Ishikawa (cell line): ENCODE results near the gene TSPEAR.

Source experiments
- CREB1 ChIP-seq: IDR thresholded peaks from 2 replicates; pipeline ENCODE4 v1.6.1; 2012; ENCODE audit warnings: low read depth
- TAF1 ChIP-seq: IDR thresholded peaks from 2 replicates; pipeline ENCODE4 v1.6.1; 2012; ENCODE audit warnings: low read depth, mild to moderate bottlenecking
- TCF12 ChIP-seq: IDR thresholded peaks from 2 replicates; pipeline ENCODE4 v1.6.1; 2012; ENCODE audit warnings: low read depth
- TF ChIP-seq, protein P1 (sequence below): IDR thresholded peaks from 2 replicates; pipeline ENCODE4 v1.6.1; 2012

DNA sequence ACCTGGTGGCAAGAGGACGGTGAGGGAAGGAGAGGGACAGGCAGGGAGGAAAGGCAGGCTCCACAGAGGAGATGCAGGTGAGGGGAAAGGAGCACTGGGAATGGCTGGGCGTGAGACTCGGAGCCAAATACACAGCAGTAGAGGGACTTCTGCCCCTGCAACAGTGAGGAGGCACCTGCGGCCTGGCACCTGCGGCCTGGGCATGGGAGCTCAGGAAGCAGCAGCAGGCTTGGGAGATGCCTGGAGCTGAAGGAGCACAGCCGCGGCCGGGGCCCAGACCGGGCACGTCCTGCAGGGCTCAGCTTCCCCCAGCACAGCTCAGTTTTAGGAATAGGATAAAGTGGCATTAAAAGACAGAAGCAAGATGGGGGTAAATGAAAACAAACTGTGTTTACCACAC, 20.9 kb upstream of the TSPEAR start:
- TF ChIP-seq CREB1, result no peak
- no peak for TF ChIP-seq TAF1
- no peak for TF ChIP-seq TCF12
- TF ChIP-seq, protein P1, sequence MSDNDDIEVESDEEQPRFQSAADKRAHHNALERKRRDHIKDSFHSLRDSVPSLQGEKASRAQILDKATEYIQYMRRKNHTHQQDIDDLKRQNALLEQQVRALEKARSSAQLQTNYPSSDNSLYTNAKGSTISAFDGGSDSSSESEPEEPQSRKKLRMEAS, result no peak
